ENCODE measurements around the gene EME1. TPM values are rescaled to one million over a fixed set of nuclear protein-coding genes. Genes with fewer than 3 reads are reported as not detected.

Gene EME1
- total and polyA plus RNA-seq, 2 of the 13 experiments (the other 11 are each of a cell fraction or from before 2014, with no cell fraction given) = 20.7 to 24.6 TPM

- TF ChIP-seq AHDC1 (CRISPR knock-in tag; IDR thresholded peaks at IDR 0.05; ENCODE audit: borderline replicate concordance) = peak; percentile 83; the same call in 1 of the 2 replicates
- no peak for TF ChIP-seq ZNF530 (CRISPR knock-in tag; IDR thresholded peaks at IDR 0.05; ENCODE audit: low read depth)
- no peak for TF ChIP-seq SRSF1 (optimal IDR thresholded peaks at IDR 0.05; ENCODE audit: low read depth, low read length)
- 0 out of 2 replicates have a peak, but pooled peaks have one; percentile 20 for TF ChIP-seq ZNF557 (CRISPR knock-in tag; IDR thresholded peaks at IDR 0.05)
- 0 out of 2 replicates have a peak, but pooled peaks have one; percentile 24 for TF ChIP-seq STAT5B (CRISPR knock-in tag; IDR thresholded peaks at IDR 0.05)
- peak; percentile 79; the same call in 1 of the 2 replicates for TF ChIP-seq FOXO1 (CRISPR knock-in tag; IDR thresholded peaks at IDR 0.05)
- TF ChIP-seq ZNF496 (CRISPR knock-in tag; IDR thresholded peaks at IDR 0.05; ENCODE audit: insufficient replicate concordance) = no peak
- TF ChIP-seq MXD3 (CRISPR knock-in tag; IDR thresholded peaks at IDR 0.05) = peak; percentile 42; the same call in 1 of the 2 replicates
- TF ChIP-seq ZSCAN5A (CRISPR knock-in tag; IDR thresholded peaks at IDR 0.05; ENCODE audit: borderline replicate concordance) = 0 out of 2 replicates have a peak, but pooled peaks have one; percentile 34
- TF ChIP-seq HDAC1 (CRISPR knock-in tag; IDR thresholded peaks at IDR 0.05) = peak; percentile 64
- TF ChIP-seq ARNT2 (CRISPR knock-in tag; IDR thresholded peaks at IDR 0.05; ENCODE audit: low read depth) = 0 out of 2 replicates have a peak, but pooled peaks have one; percentile 20
- peak in 1 of 2 experiments; percentile 48; a peak in 1 of 4 replicates for TF ChIP-seq ATF4 (CRISPR knock-in tag; IDR thresholded peaks at IDR 0.05)
- 0 out of 2 replicates have a peak, but pooled peaks have one; percentile 42 for TF ChIP-seq ZBTB37 (CRISPR knock-in tag; IDR thresholded peaks at IDR 0.05)
- TF ChIP-seq TBX3 (IDR thresholded peaks at IDR 0.05; ENCODE audit: borderline replicate concordance) = peak; percentile 32; the same call in 1 of the 2 replicates
- peak; percentile 21; the same call in 1 of the 2 replicates for TF ChIP-seq NFE2L2 (IDR thresholded peaks at IDR 0.05; ENCODE audit: low read length)
- TF ChIP-seq ETV5 (CRISPR knock-in tag; IDR thresholded peaks at IDR 0.05; ENCODE audit: borderline replicate concordance) = peak; percentile 29; the same call in 1 of the 2 replicates
- 0 out of 2 replicates have a peak, but pooled peaks have one; percentile 83 for TF ChIP-seq ZNF570 (CRISPR knock-in tag; IDR thresholded peaks at IDR 0.05; ENCODE audit: borderline replicate concordance)
- TF ChIP-seq MEIS2 (CRISPR knock-in tag; IDR thresholded peaks at IDR 0.05) = peak; percentile 89
- TF ChIP-seq ZBTB42 (CRISPR knock-in tag; IDR thresholded peaks at IDR 0.05) = no peak
These were observed 50.6 kb downstream of the EME1 start (continued) for GRCh38 chr17:50423553-50424159.
